NT2/D1 (cell line): ENCODE measurements around the gene KIF23.
"Not testable (repeated sequence)": the region's sequence is repeated elsewhere in the genome, so short reads cannot be mapped to it uniquely, and the experiment has no call there.

Experiments used
- SUZ12 ChIP-seq: IDR thresholded peaks from 2 replicates; pipeline ENCODE4 v1.6.1; 2011; ENCODE audit not compliant: insufficient read length, insufficient read depth; ENCODE audit errors: extremely low read depth
- YY1 ChIP-seq: IDR thresholded peaks from 2 replicates; pipeline ENCODE4 v1.6.1; 2011; ENCODE audit not compliant: insufficient read length, insufficient read depth
- ZNF274 ChIP-seq: IDR thresholded peaks from 2 replicates; pipeline ENCODE4 v1.6.1; 2011; ENCODE audit warnings: mild to moderate bottlenecking, low read depth, low read length

DNA sequence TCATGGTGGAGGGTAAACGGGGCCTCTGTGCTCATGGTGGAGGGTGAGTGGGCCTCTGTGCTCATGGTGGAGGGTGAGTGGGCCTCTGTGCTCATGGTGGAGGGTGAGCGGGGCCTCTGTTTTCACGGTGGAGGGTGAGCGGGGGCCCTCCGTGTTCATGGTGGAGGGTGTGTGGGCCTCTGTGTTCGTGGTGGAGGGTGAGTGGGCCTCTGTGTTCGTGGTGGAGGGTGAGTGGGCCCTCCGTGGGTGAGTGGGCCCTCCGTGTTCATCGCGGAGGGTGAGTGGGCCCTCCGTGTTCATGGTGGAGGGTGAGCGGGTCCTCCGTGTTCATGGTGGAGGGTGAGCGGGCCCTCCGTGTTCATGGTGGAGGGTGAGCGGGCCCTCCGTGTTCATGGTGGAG is 30.1 kb upstream of the KIF23 start:
- not testable (repeated sequence) for TF ChIP-seq SUZ12, ZNF274, YY1
